H9 (cell line): Measurements from ENCODE around the gene SIDT2. TPM values are rescaled to one million over a fixed set of nuclear protein-coding genes. Genes with fewer than 3 reads are reported as not detected.

ENCODE experiments used
- DNase-seq: peaks from one replicate; pipeline ENCODE4 v3.0.0-alpha.2; 2017
- H2AFZ ChIP-seq: one replicate; pipeline ENCODE4 v1.6.1; 2013; ENCODE audit warnings: mild to moderate bottlenecking, low read length, control low read depth, moderate library complexity
- H2AK5ac ChIP-seq: 2 replicates; pipeline ENCODE4 v1.6.1; 2013; ENCODE audit warnings: low read length, control low read depth, mixed read lengths; ENCODE audit not compliant: insufficient read length
- H2BK120ac ChIP-seq: one replicate; pipeline ENCODE4 v1.6.1; 2013; ENCODE audit warnings: low read depth, mild to moderate bottlenecking, low read length, control low read depth, inconsistent platforms; ENCODE audit not compliant: poor library complexity, severe bottlenecking
- H2BK12ac ChIP-seq: 2 replicates; pipeline ENCODE4 v1.6.1; 2013; ENCODE audit warnings: low read length, control low read depth, mixed read lengths, low read depth; ENCODE audit not compliant: insufficient read length
- H2BK15ac ChIP-seq: 2 replicates; pipeline ENCODE4 v1.6.1; 2013; ENCODE audit warnings: low read depth, low read length, control low read depth
- H2BK20ac ChIP-seq: one replicate; pipeline ENCODE4 v1.6.1; 2013; ENCODE audit warnings: low read depth, mild to moderate bottlenecking, low read length, control low read depth, inconsistent platforms; ENCODE audit not compliant: poor library complexity, severe bottlenecking
- H2BK5ac ChIP-seq: 2 replicates; pipeline ENCODE4 v1.6.1; 2013; ENCODE audit warnings: low read length, control low read depth, mixed read lengths; ENCODE audit not compliant: insufficient read length
- H3K14ac ChIP-seq: 2 replicates; pipeline ENCODE4 v1.6.1; 2013; ENCODE audit warnings: low read length, control low read depth; ENCODE audit not compliant: insufficient read depth
- H3K18ac ChIP-seq: 2 replicates; pipeline ENCODE4 v1.6.1; 2013; ENCODE audit warnings: low read depth, mild to moderate bottlenecking, mixed read lengths, low read length, control low read depth; ENCODE audit not compliant: insufficient read length
- H3K23ac ChIP-seq: 2 replicates; pipeline ENCODE4 v1.6.1; 2013; ENCODE audit warnings: low read length, control low read depth, mixed read lengths, low read depth; ENCODE audit not compliant: insufficient read length
- H3K23me2 ChIP-seq: 2 replicates; pipeline ENCODE4 v1.6.1; 2013; ENCODE audit warnings: low read depth, mild to moderate bottlenecking, mixed read lengths, low read length, control low read depth; ENCODE audit not compliant: insufficient read length, poor library complexity, severe bottlenecking
- H3K27ac ChIP-seq: 2 replicates; pipeline ENCODE4 v1.5.1; 2013; ENCODE audit warnings: low read length, control low read depth, mixed read lengths, low read depth; ENCODE audit not compliant: insufficient read length
- H3K27me3 ChIP-seq: 2 replicates; pipeline ENCODE4 v1.6.1; 2013; ENCODE audit warnings: low read length, control low read depth, inconsistent platforms; ENCODE audit not compliant: insufficient read depth
- H3K4ac ChIP-seq: 2 replicates; pipeline ENCODE4 v1.6.1; 2013; ENCODE audit warnings: low read depth, mild to moderate bottlenecking, control low read depth, inconsistent platforms, low read length, moderate library complexity
- H3K4me1 ChIP-seq: 2 replicates; pipeline ENCODE4 v1.6.1; 2013; ENCODE audit warnings: low read length, control low read depth, inconsistent platforms; ENCODE audit not compliant: insufficient read depth
- H3K4me2 ChIP-seq: 2 replicates; pipeline ENCODE4 v1.6.1; 2013; ENCODE audit warnings: low read length, control low read depth, mixed read lengths; ENCODE audit not compliant: insufficient read length, insufficient read depth
- H3K56ac ChIP-seq: 2 replicates; pipeline ENCODE4 v1.6.1; 2013; ENCODE audit warnings: low read depth, mild to moderate bottlenecking, mixed read lengths, low read length, control low read depth; ENCODE audit not compliant: insufficient read length
- H3K79me1 ChIP-seq: 2 replicates; pipeline ENCODE4 v1.6.1; 2013; ENCODE audit warnings: low read depth, mild to moderate bottlenecking, moderate library complexity, low read length, control low read depth, inconsistent platforms; ENCODE audit not compliant: insufficient read depth, poor library complexity, severe bottlenecking
- H3K79me2 ChIP-seq: 2 replicates; pipeline ENCODE4 v1.6.1; 2013; ENCODE audit warnings: low read length, control low read depth, inconsistent platforms; ENCODE audit not compliant: insufficient read depth
- H3K9ac ChIP-seq: 2 replicates; pipeline ENCODE4 v1.6.1; 2013; ENCODE audit warnings: low read length, control low read depth, mixed read lengths; ENCODE audit not compliant: insufficient read length; ENCODE audit errors: extremely low read depth
- H3K9me3 ChIP-seq: one replicate; pipeline ENCODE4 v1.6.1; 2013; ENCODE audit warnings: low read depth, low read length, inconsistent platforms; ENCODE audit not compliant: control insufficient read depth
- H3T11ph ChIP-seq: one replicate; pipeline ENCODE4 v1.6.1; 2013; ENCODE audit warnings: mild to moderate bottlenecking, low read length, control low read depth, inconsistent platforms
- H4K20me1 ChIP-seq: one replicate; pipeline ENCODE4 v1.6.1; 2013; ENCODE audit not compliant: control insufficient read depth, insufficient read length, insufficient read depth
- H4K5ac ChIP-seq: 2 replicates; pipeline ENCODE4 v1.6.1; 2013; ENCODE audit warnings: low read depth, mild to moderate bottlenecking, mixed read lengths, low read length, control low read depth; ENCODE audit not compliant: insufficient read length
- H4K8ac ChIP-seq: replicated peaks from 2 replicates; pipeline ENCODE4 v1.6.1; 2013; ENCODE audit warnings: low read length, control low read depth, mixed read lengths, low read depth; ENCODE audit not compliant: insufficient read length
- H4K91ac ChIP-seq: 2 replicates; pipeline ENCODE4 v1.6.1; 2013; ENCODE audit warnings: low read depth, mild to moderate bottlenecking, moderate library complexity, mixed read lengths, low read length, control low read depth; ENCODE audit not compliant: insufficient read length
- H3K27ac Mint-ChIP-seq, 3 experiments: 2 replicates in 2 of 3; 3 replicates in 1 of 3; pipeline ENCODE4 v1.8.0; 2020 to 2021; ENCODE audit warnings: mixed read lengths in 3 of 3, mild to moderate bottlenecking in 1 of 3, moderate library complexity in 1 of 3
- H3K27me3 Mint-ChIP-seq: 2 replicates; pipeline ENCODE4 v1.8.0; 2021; ENCODE audit warnings: low read depth, mild to moderate bottlenecking, moderate library complexity, mixed read lengths
- H3K36me3 Mint-ChIP-seq, 3 experiments: 2 replicates in 2 of 3; 3 replicates in 1 of 3; pipeline ENCODE4 v1.8.0; 2020 to 2021; ENCODE audit warnings: low read depth in 3 of 3, mixed read lengths in 3 of 3; ENCODE audit not compliant: insufficient read depth in 1 of 3
- H3K4me1 Mint-ChIP-seq, 2 experiments: 2 replicates each; pipeline ENCODE4 v1.8.0; 2020; ENCODE audit warnings: mixed read lengths in 2 of 2
- H3K4me3 Mint-ChIP-seq, 2 experiments: 2 replicates in 1 of 2; 3 replicates in 1 of 2; pipeline ENCODE4 v1.8.0; 2020 to 2021; ENCODE audit warnings: mild to moderate bottlenecking in 2 of 2, mixed read lengths in 2 of 2, moderate library complexity in 1 of 2
- H3K9me3 Mint-ChIP-seq, 2 experiments: 2 replicates in 1 of 2; 3 replicates in 1 of 2; pipeline ENCODE4 v1.8.0; 2020; ENCODE audit warnings: mild to moderate bottlenecking in 2 of 2, mixed read lengths in 2 of 2, moderate library complexity in 1 of 2
- CTCF ChIP-seq: fragments of 200-600 bp; sonication (generic); conservative IDR thresholded peaks from 3 replicates; pipeline ENCODE4 v1.8.0; 2021; ENCODE audit warnings: antibody characterized with exemption, mild to moderate bottlenecking
- WGBS: extraction: QIAGEN DNeasy Blood & Tissue Kit; methylation state at CpG from one replicate; pipeline ENCODE4 v1.1.7; 2013; ENCODE audit warnings: missing lambda C conversion rate, low lambda C conversion rate, mixed read lengths; ENCODE audit not compliant: insufficient read length; ENCODE audit errors: extremely low coverage; 5-methylcytosine and 5-hydroxymethylcytosine counted together
- total RNA-seq: library from RNA; stranded (reverse); gene quantifications from 2 replicates; pipeline ENCODE4 v1.2.1, GENCODE V29; 2021

SIDT2 gene
- total RNA-seq, 1 experiment from 2014 or later, result 18.3 TPM

GRCh38 chr11:117219995-117220394, 41.5 kb downstream of the SIDT2 start:
- H3K56ac ChIP-seq, result no peak overlapping the region
- peaks cover 3 to 6% of the 10 kb centered on the region in 2 experiments for H3K4me1 Mint-ChIP-seq
- H3K23ac ChIP-seq, result no peak overlapping the region
- no peak overlapping the region for H3T11ph ChIP-seq
- no peaks in the 10 kb centered on the region for H3K4me1 ChIP-seq
- no peak overlapping the region for H2BK120ac ChIP-seq
- H3K79me1 ChIP-seq, result no peaks in the 10 kb centered on the region
- H3K9ac ChIP-seq, result no peak overlapping the region
- H3K27me3 Mint-ChIP-seq, result no peaks in the 10 kb centered on the region
- no peaks in the 10 kb centered on the region for H4K20me1 ChIP-seq
- no peak for DNase-seq
- no peak overlapping the region for H2AK5ac ChIP-seq
- no peak overlapping the region for H2AFZ ChIP-seq
- no peak overlapping the region for H2BK20ac ChIP-seq
- H3K4me2 ChIP-seq, result no peak overlapping the region
- no peaks in the 10 kb centered on the region for H3K79me2 ChIP-seq
- no peak overlapping the region for H3K4ac ChIP-seq
- peaks cover 7 to 67% (median 35%) of the 10 kb centered on the region in 3 experiments for H3K36me3 Mint-ChIP-seq
- H3K14ac ChIP-seq, result no peak overlapping the region
- no peak overlapping the region for H3K27ac Mint-ChIP-seq
- no peaks in the 10 kb centered on the region for H3K9me3 Mint-ChIP-seq
- H3K18ac ChIP-seq, result no peak overlapping the region
- no peak for TF ChIP-seq CTCF
- H3K27ac ChIP-seq, result no peak overlapping the region
- no peaks in the 10 kb centered on the region for H3K27me3 ChIP-seq
- no peak overlapping the region for H4K91ac ChIP-seq
- no peak overlapping the region for H2BK15ac ChIP-seq
- no peak overlapping the region for H3K4me3 Mint-ChIP-seq
- no peak overlapping the region for H2BK5ac ChIP-seq
- no peak overlapping the region for H4K5ac ChIP-seq
- H2BK12ac ChIP-seq, result no peak overlapping the region
- H3K23me2 ChIP-seq, result no peaks in the 10 kb centered on the region
- whole genome bisulfite sequencing, result no CpG with 5 or more reads among the region's 4 CpGs
- H4K8ac ChIP-seq, result no peak overlapping the region
- no peaks in the 10 kb centered on the region for H3K9me3 ChIP-seq
